Peyer's patch (tissue), 4 donors: ENCODE measurements around the gene BOC.

Experiments
- POLR2A ChIP-seq, 2 donors: fragments of 450-650 bp; IDR thresholded peaks; one replicate each; pipeline ENCODE4 v1.5.1; 2017; ENCODE audit warnings: antibody characterized with exemption in 2 of 2, mild to moderate bottlenecking in 2 of 2, moderate library complexity in 2 of 2
- TF ChIP-seq, protein P1 (sequence below), 6 experiments: fragments of 450-650 bp in 4 of 6; fragments of 200-600 bp in 2 of 6; sonication (generic) in 1 of 6; IDR thresholded peaks; one replicate each; pipeline ENCODE4 v1.5.1; 2017 to 2019; ENCODE audit warnings: antibody characterized with exemption in 6 of 6, mild to moderate bottlenecking in 3 of 6, moderate library complexity in 1 of 6

DNA sequence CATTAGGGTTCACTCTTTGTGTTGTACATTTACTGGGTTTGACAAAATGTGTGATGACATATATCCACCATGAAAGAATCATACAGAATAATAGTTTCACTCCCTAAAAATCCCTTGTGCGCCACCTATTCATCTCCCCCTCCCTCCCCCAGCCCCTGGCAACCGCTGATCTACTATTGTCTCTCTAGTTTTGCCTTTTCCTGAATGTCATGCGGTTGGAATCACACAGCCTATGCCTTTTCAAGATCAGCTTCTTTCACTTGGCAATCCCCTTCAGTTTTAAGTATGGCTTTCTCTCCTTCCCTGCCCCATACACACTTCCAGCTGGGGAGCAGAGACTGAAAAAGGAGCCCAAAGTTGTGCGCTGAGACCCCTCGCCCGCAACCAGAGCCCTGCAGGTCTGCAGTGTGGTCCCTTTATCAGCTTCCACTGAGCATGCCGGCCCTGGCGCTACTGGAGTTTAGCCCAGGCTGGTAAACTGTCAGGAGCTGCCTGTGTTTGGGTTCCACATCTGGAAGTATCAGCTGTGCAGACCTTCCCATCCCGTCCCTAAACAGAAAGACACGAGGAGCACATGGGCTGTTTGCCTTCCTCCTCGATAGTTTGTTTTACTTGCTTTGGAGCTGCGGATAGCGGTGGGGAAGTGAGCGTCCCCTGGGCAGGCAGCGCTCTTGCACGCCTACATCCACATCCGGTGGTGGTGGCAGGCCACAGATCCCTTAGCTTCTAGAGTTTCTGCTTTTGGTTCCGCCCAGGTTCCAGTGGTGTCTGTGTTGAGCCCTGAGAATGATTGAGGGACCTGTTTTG lies 12.3 kb downstream of the BOC start:
- TF ChIP-seq, protein P1, sequence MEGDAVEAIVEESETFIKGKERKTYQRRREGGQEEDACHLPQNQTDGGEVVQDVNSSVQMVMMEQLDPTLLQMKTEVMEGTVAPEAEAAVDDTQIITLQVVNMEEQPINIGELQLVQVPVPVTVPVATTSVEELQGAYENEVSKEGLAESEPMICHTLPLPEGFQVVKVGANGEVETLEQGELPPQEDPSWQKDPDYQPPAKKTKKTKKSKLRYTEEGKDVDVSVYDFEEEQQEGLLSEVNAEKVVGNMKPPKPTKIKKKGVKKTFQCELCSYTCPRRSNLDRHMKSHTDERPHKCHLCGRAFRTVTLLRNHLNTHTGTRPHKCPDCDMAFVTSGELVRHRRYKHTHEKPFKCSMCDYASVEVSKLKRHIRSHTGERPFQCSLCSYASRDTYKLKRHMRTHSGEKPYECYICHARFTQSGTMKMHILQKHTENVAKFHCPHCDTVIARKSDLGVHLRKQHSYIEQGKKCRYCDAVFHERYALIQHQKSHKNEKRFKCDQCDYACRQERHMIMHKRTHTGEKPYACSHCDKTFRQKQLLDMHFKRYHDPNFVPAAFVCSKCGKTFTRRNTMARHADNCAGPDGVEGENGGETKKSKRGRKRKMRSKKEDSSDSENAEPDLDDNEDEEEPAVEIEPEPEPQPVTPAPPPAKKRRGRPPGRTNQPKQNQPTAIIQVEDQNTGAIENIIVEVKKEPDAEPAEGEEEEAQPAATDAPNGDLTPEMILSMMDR (IDR thresholded peaks at IDR 0.05) = no peak
- TF ChIP-seq POLR2A (IDR thresholded peaks at IDR 0.05) = no peak
